GM23338 (cell line): ENCODE measurements around the gene PRSS21. TPM values are rescaled to one million over a fixed set of nuclear protein-coding genes. Genes with fewer than 3 reads are reported as not detected.

ENCODE experiments used
- ATAC-seq: fragments of 200-7000 bp; cut with Tn5 transposase; 3 replicates; pipeline ENCODE4 v1.9.1; 2020
- DNase-seq: peaks from one replicate; pipeline ENCODE4 v3.0.0-alpha.2; 2015; ENCODE audit warnings: low spot score
- H2AFZ ChIP-seq: fragments of 200-600 bp; sonication (generic); 2 replicates; pipeline ENCODE4 v1.8.0; 2016; ENCODE audit warnings: antibody characterized with exemption, mild to moderate bottlenecking, moderate library complexity
- H3F3A ChIP-seq: fragments of 200-600 bp; sonication (generic); replicated peaks from 2 replicates; pipeline ENCODE4 v1.8.0; 2017; ENCODE audit warnings: antibody characterized with exemption, mixed run types, low read depth
- H3K27ac ChIP-seq: fragments of 200-600 bp; sonication (generic); 2 replicates; pipeline ENCODE4 v1.6.1; 2016; ENCODE audit warnings: low read depth
- H3K27me3 ChIP-seq: fragments of 200-600 bp; sonication (generic); 2 replicates; pipeline ENCODE4 v1.8.0; 2016; ENCODE audit warnings: mild to moderate bottlenecking, mixed run types, moderate library complexity; ENCODE audit not compliant: insufficient read depth
- H3K36me3 ChIP-seq: fragments of 200-600 bp; sonication (generic); 2 replicates; pipeline ENCODE4 v1.8.0; 2016; ENCODE audit warnings: mild to moderate bottlenecking; ENCODE audit not compliant: insufficient read depth
- H3K4me1 ChIP-seq: fragments of 200-600 bp; sonication (generic); 2 replicates; pipeline ENCODE4 v1.8.0; 2016; ENCODE audit warnings: mild to moderate bottlenecking, moderate library complexity; ENCODE audit not compliant: insufficient read depth
- H3K4me2 ChIP-seq: fragments of 200-600 bp; sonication (generic); 2 replicates; pipeline ENCODE4 v1.7.1; 2017; ENCODE audit warnings: mixed run types
- H3K4me3 ChIP-seq: fragments of 200-600 bp; sonication (generic); 2 replicates; pipeline ENCODE4 v1.6.1; 2016; ENCODE audit warnings: mixed run types
- H3K79me2 ChIP-seq: fragments of 200-600 bp; sonication (generic); replicated peaks from 2 replicates; pipeline ENCODE4 v1.8.0; 2017; ENCODE audit warnings: mild to moderate bottlenecking; ENCODE audit not compliant: insufficient read depth
- H3K9me2 ChIP-seq: fragments of 200-600 bp; sonication (generic); 2 replicates; pipeline ENCODE4 v1.8.0; 2017; ENCODE audit not compliant: insufficient read depth
- H4K20me1 ChIP-seq: fragments of 200-600 bp; sonication (generic); replicated peaks from 2 replicates; pipeline ENCODE4 v1.8.0; 2017; ENCODE audit warnings: mild to moderate bottlenecking; ENCODE audit not compliant: insufficient read depth
- H3K27ac Mint-ChIP-seq: 2 replicates; pipeline ENCODE4 v1.8.0; 2020; ENCODE audit warnings: inconsistent platforms, mild to moderate bottlenecking, moderate library complexity, mixed read lengths
- H3K27me3 Mint-ChIP-seq: 3 replicates; pipeline ENCODE4 v1.8.0; 2022; ENCODE audit warnings: low read depth, mild to moderate bottlenecking, moderate library complexity, mixed read lengths, inconsistent platforms; ENCODE audit not compliant: insufficient read depth, poor library complexity
- H3K36me3 Mint-ChIP-seq: 3 replicates; pipeline ENCODE4 v1.8.0; 2021; ENCODE audit warnings: low read depth, mild to moderate bottlenecking, inconsistent platforms, moderate library complexity, mixed read lengths
- H3K4me1 Mint-ChIP-seq: 3 replicates; pipeline ENCODE4 v1.8.0; 2020; ENCODE audit warnings: mild to moderate bottlenecking, inconsistent platforms, mixed read lengths
- H3K4me3 Mint-ChIP-seq: 3 replicates; pipeline ENCODE4 v1.8.0; 2021; ENCODE audit warnings: moderate library complexity, mild to moderate bottlenecking, inconsistent platforms, mixed read lengths
- H3K9me3 Mint-ChIP-seq: 3 replicates; pipeline ENCODE4 v1.8.0; 2020; ENCODE audit warnings: moderate library complexity, mild to moderate bottlenecking, inconsistent platforms, mixed read lengths
- CREB1 ChIP-seq: fragments of 250-450 bp; sonication (Bioruptor Pico); IDR thresholded peaks from 2 replicates; pipeline ENCODE4 v1.5.0; 2020; ENCODE audit warnings: low read depth, mild to moderate bottlenecking, moderate library complexity
- EZH2phosphoT487 ChIP-seq: fragments of 200-600 bp; sonication (generic); IDR thresholded peaks from one replicate; pipeline ENCODE4 v1.8.1; 2018; ENCODE audit warnings: antibody characterized with exemption; ENCODE audit not compliant: unreplicated experiment
- POLR2AphosphoS5 ChIP-seq: IDR thresholded peaks from 2 replicates; pipeline ENCODE4 v1.6.1; 2016; ENCODE audit warnings: antibody characterized with exemption, low read depth
- STAT1 ChIP-seq: IDR thresholded peaks from one replicate; pipeline ENCODE4 v1.6.1; 2016; ENCODE audit warnings: antibody characterized with exemption; ENCODE audit not compliant: unreplicated experiment
- ZNF114 ChIP-seq: fragments of 250-450 bp; sonication (Bioruptor Pico); IDR thresholded peaks from 2 replicates; pipeline ENCODE4 v1.5.0; 2020; ENCODE audit warnings: mild to moderate bottlenecking, moderate library complexity
- polyA plus RNA-seq: library from polyadenylated mRNA; unstranded; fragments of >200 nt; fragmentation: Nextera tagmentation; extraction: Ambion mirVana; gene quantifications from 2 replicates; pipeline ENCODE4 v1.2.1, GENCODE V29; 2016
- total RNA-seq: library from RNA; depleted of rRNA; stranded (reverse); fragments of >200 nt; shearing (Covaris generic); gene quantifications from 2 replicates; pipeline ENCODE4 v1.2.3, GENCODE V29; 2014
- TF ChIP-seq, protein P1 (sequence below): IDR thresholded peaks from 2 replicates; pipeline ENCODE4 v1.6.1; 2016; ENCODE audit warnings: antibody characterized with exemption
- TF ChIP-seq, protein P2 (sequence below): fragments of 250-450 bp; sonication (Bioruptor Pico); IDR thresholded peaks from 2 replicates; pipeline ENCODE4 v1.5.0; 2020; ENCODE audit warnings: mild to moderate bottlenecking, moderate library complexity
- TF ChIP-seq, protein P3 (sequence below): IDR thresholded peaks from one replicate; pipeline ENCODE4 v1.6.1; 2018; ENCODE audit warnings: antibody characterized with exemption; ENCODE audit not compliant: unreplicated experiment

Gene PRSS21
- total and polyA plus RNA-seq, 2 experiments from 2014 or later, result 2.4 to 3.1 TPM

DNA sequence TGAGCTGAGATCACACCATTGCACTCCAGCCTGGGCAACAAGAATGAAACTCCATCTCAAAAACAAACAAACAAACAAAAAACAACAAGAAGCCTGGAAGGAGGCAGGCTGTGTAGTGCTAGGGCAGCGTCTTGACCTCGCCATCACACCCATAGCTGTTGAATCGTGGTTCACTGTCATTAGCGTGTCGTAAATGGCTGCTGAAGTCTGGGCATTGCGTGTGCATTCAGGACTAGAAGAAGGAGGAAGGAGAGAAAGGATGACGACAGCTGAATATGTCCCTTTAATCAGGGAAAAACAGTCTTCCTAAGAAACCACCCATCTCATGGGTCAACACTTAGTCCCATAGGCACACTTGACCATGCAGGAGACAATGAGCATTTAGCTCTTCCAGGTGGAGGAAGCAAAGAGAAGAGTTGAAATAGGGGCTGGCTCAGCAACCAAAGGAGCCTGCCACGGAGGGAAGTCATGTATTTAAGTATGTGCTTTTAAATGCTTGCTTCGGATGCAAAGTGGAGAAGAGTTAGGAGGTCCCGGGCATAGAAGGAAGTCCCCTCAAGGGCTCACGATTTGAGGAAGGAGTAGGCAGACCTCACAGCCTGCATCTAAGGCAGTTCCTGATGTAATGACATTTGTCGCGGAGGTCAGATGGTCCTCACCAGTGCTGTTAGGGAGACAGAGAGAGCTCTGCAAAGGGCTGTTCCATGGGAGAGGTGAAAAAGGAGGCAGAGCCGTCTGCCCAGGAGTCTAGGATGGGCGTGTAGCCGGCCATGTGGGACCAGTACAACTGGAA is 32.1 kb downstream of the PRSS21 start:
- no peak overlapping the region for H3K27ac Mint-ChIP-seq
- TF ChIP-seq, protein P1, sequence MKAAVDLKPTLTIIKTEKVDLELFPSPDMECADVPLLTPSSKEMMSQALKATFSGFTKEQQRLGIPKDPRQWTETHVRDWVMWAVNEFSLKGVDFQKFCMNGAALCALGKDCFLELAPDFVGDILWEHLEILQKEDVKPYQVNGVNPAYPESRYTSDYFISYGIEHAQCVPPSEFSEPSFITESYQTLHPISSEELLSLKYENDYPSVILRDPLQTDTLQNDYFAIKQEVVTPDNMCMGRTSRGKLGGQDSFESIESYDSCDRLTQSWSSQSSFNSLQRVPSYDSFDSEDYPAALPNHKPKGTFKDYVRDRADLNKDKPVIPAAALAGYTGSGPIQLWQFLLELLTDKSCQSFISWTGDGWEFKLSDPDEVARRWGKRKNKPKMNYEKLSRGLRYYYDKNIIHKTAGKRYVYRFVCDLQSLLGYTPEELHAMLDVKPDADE, result no peak
- TF ChIP-seq, protein P2, sequence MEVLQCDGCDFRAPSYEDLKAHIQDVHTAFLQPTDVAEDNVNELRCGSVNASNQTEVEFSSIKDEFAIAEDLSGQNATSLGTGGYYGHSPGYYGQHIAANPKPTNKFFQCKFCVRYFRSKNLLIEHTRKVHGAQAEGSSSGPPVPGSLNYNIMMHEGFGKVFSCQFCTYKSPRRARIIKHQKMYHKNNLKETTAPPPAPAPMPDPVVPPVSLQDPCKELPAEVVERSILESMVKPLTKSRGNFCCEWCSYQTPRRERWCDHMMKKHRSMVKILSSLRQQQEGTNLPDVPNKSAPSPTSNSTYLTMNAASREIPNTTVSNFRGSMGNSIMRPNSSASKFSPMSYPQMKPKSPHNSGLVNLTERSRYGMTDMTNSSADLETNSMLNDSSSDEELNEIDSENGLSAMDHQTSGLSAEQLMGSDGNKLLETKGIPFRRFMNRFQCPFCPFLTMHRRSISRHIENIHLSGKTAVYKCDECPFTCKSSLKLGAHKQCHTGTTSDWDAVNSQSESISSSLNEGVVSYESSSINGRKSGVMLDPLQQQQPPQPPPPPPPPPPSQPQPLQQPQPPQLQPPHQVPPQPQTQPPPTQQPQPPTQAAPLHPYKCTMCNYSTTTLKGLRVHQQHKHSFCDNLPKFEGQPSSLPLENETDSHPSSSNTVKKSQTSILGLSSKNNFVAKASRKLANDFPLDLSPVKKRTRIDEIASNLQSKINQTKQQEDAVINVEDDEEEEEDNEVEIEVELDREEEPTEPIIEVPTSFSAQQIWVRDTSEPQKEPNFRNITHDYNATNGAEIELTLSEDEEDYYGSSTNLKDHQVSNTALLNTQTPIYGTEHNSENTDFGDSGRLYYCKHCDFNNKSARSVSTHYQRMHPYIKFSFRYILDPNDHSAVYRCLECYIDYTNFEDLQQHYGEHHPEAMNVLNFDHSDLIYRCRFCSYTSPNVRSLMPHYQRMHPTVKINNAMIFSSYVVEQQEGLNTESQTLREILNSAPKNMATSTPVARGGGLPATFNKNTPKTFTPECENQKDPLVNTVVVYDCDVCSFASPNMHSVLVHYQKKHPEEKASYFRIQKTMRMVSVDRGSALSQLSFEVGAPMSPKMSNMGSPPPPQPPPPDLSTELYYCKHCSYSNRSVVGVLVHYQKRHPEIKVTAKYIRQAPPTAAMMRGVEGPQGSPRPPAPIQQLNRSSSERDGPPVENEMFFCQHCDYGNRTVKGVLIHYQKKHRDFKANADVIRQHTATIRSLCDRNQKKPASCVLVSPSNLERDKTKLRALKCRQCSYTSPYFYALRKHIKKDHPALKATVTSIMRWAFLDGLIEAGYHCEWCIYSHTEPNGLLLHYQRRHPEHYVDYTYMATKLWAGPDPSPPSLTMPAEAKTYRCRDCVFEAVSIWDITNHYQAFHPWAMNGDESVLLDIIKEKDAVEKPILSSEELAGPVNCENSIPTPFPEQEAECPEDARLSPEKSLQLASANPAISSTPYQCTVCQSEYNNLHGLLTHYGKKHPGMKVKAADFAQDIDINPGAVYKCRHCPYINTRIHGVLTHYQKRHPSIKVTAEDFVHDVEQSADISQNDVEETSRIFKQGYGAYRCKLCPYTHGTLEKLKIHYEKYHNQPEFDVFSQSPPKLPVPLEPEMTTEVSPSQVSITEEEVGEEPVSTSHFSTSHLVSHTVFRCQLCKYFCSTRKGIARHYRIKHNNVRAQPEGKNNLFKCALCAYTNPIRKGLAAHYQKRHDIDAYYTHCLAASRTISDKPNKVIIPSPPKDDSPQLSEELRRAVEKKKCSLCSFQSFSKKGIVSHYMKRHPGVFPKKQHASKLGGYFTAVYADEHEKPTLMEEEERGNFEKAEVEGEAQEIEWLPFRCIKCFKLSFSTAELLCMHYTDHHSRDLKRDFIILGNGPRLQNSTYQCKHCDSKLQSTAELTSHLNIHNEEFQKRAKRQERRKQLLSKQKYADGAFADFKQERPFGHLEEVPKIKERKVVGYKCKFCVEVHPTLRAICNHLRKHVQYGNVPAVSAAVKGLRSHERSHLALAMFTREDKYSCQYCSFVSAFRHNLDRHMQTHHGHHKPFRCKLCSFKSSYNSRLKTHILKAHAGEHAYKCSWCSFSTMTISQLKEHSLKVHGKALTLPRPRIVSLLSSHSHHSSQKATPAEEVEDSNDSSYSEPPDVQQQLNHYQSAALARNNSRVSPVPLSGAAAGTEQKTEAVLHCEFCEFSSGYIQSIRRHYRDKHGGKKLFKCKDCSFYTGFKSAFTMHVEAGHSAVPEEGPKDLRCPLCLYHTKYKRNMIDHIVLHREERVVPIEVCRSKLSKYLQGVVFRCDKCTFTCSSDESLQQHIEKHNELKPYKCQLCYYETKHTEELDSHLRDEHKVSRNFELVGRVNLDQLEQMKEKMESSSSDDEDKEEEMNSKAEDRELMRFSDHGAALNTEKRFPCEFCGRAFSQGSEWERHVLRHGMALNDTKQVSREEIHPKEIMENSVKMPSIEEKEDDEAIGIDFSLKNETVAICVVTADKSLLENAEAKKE, result no peak
- TF ChIP-seq POLR2AphosphoS5 (no peak), ZNF114 (CRISPR knock-in tag) (no peak), STAT1 (no peak), CREB1 (no peak), EZH2phosphoT487 (no peak)
- TF ChIP-seq, protein P3, sequence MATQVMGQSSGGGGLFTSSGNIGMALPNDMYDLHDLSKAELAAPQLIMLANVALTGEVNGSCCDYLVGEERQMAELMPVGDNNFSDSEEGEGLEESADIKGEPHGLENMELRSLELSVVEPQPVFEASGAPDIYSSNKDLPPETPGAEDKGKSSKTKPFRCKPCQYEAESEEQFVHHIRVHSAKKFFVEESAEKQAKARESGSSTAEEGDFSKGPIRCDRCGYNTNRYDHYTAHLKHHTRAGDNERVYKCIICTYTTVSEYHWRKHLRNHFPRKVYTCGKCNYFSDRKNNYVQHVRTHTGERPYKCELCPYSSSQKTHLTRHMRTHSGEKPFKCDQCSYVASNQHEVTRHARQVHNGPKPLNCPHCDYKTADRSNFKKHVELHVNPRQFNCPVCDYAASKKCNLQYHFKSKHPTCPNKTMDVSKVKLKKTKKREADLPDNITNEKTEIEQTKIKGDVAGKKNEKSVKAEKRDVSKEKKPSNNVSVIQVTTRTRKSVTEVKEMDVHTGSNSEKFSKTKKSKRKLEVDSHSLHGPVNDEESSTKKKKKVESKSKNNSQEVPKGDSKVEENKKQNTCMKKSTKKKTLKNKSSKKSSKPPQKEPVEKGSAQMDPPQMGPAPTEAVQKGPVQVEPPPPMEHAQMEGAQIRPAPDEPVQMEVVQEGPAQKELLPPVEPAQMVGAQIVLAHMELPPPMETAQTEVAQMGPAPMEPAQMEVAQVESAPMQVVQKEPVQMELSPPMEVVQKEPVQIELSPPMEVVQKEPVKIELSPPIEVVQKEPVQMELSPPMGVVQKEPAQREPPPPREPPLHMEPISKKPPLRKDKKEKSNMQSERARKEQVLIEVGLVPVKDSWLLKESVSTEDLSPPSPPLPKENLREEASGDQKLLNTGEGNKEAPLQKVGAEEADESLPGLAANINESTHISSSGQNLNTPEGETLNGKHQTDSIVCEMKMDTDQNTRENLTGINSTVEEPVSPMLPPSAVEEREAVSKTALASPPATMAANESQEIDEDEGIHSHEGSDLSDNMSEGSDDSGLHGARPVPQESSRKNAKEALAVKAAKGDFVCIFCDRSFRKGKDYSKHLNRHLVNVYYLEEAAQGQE, result no peak
- H3F3A ChIP-seq, result no peaks in the 10 kb centered on the region

More for the DNA sequence above, 32.1 kb downstream of the PRSS21 start:
- H2AFZ ChIP-seq, result no peak overlapping the region
- H3K36me3 Mint-ChIP-seq, result peaks cover 2% of the 10 kb centered on the region; the same call in 1 of the 3 replicates
- no peak overlapping the region for H3K4me3 ChIP-seq
- H3K27ac ChIP-seq, result no peak overlapping the region
- peaks cover 9% of the 10 kb centered on the region for H3K9me3 Mint-ChIP-seq
- H3K4me3 Mint-ChIP-seq, result no peak overlapping the region
- DNase-seq, result no peak
- H3K79me2 ChIP-seq, result no peaks in the 10 kb centered on the region
- peaks cover 14% of the 10 kb centered on the region for H3K27me3 Mint-ChIP-seq
- H3K4me1 ChIP-seq, result no peaks in the 10 kb centered on the region
- H3K4me1 Mint-ChIP-seq, result peaks cover 5% of the 10 kb centered on the region; the same call in 2 of the 3 replicates
- H3K9me2 ChIP-seq, result no peaks in the 10 kb centered on the region
- no peak for ATAC-seq
- no peak overlapping the region for H3K4me2 ChIP-seq
- H3K27me3 ChIP-seq, result 0 out of 2 replicates have a peak, but pooled peaks cover 3% of the 10 kb centered on the region
- no peaks in the 10 kb centered on the region for H4K20me1 ChIP-seq
- no peaks in the 10 kb centered on the region for H3K36me3 ChIP-seq
